Raji (cell line): ENCODE results near the gene CAMK1D.

ENCODE experiments used
- POLR2A ChIP-seq: IDR thresholded peaks from 2 replicates; pipeline ENCODE4 v1.6.1; 2011; ENCODE audit warnings: low read depth, low read length, control low read depth; ENCODE audit not compliant: insufficient read depth

Gene CAMK1D

DNA sequence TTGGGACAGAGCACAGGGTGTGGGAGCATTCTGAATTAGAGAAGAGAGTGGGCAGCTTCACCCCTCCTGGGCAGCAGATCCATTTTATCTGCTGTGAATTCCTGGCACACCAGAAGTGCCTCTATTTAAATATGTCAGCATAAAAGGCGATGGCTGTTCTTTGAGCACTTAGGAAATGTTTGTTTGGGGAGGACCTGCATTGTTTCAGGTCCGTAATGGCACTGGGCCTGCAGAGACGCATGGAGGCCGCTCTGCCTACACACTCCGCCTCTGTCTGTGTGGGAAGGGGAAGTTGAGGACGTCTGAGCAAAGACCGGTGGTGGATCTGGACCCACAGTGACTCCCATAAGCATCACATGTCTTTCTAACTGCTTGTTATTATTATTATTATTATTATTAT is 253.2 kb downstream of the CAMK1D start:
- TF ChIP-seq POLR2A, result no peak

DNA sequence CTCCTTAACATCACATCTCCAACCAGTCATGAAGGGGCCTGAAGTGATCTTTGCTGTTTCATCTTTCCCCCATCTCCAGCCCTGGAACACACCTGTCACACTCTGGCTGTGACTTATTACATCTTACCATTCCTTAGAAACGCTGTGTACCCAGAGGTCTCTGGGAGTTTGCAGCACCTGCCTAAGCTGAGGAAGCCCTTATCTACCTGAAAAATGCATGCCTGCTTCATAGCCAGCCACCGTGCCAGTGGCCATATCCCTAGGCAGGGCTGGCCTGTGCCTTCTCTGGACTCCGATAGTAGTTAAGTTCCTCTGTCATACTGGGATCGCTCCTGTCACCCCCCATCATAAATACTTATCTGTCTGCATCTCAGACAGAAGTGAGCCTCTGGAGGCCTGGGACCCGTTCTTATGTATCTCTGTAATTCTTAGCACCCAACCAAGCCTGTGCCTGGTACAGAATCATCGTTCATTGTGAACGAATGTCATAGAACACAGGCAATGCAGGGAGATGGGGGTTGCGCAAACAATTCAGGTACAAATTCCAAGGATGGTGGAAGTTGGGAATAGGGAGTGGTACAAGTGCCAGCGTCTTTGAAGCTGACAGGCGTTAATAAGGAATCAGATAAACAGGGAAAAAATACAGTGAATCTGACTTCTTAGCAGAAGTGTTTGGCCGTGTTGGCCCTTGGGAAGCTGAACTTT is 254.6 kb downstream of the CAMK1D start:
- no peak for TF ChIP-seq POLR2A

DNA sequence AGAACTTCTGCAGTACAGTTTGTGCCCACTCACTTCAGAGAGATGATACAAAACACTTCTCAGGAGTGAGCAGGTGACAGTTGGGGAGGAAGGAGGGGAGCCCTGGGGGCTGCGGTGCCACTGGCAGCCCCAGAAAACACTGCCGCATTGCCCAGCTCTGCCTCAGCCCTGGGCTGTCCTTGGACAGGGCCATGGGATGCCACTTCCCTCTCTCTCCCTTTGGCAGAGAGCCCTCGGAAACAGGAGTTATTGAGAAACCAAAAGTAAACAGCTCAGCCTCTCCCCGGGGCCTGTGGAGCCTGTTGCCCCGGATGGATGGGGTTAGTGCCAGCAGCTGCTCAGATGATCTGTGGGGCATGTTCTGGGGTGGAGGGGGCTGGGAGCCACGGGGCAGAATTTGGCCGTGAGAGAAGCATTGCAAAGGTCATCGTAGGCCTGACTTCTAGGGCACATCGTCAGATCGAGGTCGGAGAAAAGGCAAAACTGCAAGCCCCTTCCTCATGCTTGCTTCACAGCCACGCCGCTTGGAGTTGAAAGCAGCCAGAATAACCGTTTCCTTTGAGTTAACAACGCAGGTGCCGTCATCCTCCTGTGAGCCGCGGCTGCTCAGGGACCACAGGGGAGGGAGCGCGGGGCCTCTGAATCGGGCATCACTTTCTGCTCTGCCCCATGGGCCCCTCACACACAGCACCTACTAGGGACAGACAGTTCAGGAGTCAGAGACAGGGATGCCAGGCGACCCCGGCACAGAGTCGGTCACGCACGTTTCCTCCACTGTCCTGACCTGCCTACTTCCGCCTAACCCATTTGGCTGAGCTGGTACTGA is 256.4 kb downstream of the CAMK1D start:
- TF ChIP-seq POLR2A, result no peak

DNA sequence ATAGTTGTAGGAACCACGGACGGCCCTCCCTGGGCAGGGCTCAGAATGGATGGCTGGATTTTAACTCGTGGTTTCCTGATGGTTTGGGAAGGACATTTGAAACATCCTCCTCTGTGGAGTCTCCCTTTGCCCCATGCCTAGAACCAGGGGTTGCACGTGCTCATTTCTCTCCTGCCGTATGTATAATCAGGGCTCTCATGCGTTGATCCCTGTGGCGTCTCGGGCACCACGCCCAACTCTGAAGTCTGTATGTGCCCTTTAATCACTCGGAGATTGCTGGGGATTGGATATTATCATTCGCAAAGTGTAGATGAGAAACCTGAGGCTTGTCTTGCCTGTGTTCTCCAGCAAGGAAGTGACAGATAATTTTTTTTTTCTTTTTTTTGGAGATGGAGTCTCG is 257.1 kb downstream of the CAMK1D start:
- no peak for TF ChIP-seq POLR2A

DNA sequence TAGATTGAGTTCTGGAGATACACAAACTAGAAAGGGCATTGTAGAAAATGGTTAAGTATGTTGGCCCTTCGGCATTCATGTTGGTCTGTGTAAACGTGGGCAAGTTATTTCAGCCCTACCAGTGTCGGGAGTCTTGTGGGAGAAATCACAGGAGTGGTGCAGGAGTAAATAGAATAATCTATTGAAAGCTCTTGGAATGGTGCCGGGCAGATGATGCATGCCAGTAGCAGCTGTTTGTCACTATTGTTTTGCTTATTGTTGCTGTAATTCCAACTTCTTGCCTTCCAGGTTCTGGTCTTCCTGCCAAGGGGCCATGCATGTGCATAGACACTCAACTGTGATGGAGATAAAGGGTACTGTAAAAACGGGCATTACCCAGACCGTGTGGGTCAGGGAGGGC is 259.4 kb downstream of the CAMK1D start:
- no peak for TF ChIP-seq POLR2A

DNA sequence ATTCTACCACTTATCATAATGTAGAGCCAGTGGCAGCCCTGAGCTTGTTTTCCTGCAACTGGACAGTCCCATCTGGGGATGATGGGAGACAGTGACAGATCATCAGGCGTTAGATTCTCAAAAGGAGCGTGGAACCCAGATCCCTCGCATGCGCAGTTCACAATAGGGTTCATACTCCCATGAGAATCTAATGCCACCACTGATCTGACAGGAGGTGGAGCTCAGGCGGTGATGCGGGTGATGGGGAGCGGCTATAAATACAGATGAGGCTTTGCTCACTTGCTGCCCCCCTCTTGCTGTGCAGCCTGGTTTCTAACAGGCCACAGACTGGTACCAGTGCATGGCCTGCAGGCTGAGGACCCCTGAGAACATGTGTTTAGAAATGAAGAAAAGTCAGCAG is 260.1 kb downstream of the CAMK1D start:
- TF ChIP-seq POLR2A, result no peak

DNA sequence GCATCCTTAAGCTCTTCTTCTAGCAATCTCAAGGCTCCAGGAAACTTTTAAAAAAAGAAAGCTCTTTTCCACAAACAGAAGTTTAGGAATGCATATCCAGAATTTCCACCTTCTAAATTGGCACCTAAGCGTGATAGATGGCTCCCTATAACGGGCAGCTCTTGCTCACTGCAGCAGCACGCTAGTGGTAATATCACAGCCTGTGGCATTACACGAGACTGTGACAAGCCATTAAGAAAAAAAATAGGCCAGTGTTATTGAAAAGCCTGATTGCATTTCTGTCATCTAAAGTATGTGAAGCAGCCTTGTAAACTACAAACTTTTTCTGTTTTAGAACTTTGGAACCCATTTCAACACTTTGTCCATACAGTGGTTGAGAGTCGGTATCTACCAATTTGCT is 263.8 kb downstream of the CAMK1D start:
- TF ChIP-seq POLR2A, result no peak

DNA sequence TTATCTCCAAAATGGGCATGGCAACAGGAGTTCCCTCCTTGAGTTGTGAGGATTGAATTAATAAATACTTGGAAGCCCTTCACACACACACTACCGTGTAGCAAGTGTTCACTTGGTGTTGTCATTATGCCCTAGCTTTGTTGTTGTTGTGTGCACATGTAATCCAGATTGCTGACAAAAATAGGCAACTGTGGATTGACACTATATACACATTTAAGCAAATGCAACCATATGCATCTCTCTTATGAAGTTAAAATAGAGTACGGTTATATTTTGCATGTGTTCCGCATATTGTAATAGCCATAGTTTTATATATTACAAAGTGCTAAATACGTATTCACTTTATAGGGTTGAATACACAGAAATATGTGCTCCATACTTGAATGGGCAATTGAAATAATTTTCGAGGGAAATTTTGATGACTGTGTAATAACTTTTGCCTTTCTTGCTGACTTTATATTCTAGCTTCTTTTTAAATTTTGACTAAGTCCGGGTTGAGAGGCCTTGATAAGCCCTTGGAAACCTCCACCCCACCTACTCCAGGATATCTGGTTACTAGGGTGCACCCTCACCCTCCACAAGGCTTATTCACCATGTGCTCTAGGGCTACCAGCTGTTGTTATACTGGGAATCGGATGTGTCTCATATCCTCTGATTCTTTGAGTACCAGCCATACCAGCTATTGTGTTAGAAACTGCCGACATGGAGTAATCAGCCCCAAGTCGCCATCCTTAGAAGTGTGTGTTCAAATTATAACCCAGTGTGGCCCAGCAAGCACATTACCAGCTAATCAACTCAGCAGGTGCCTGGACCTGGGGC is 265.0 kb downstream of the CAMK1D start:
- no peak for TF ChIP-seq POLR2A

DNA sequence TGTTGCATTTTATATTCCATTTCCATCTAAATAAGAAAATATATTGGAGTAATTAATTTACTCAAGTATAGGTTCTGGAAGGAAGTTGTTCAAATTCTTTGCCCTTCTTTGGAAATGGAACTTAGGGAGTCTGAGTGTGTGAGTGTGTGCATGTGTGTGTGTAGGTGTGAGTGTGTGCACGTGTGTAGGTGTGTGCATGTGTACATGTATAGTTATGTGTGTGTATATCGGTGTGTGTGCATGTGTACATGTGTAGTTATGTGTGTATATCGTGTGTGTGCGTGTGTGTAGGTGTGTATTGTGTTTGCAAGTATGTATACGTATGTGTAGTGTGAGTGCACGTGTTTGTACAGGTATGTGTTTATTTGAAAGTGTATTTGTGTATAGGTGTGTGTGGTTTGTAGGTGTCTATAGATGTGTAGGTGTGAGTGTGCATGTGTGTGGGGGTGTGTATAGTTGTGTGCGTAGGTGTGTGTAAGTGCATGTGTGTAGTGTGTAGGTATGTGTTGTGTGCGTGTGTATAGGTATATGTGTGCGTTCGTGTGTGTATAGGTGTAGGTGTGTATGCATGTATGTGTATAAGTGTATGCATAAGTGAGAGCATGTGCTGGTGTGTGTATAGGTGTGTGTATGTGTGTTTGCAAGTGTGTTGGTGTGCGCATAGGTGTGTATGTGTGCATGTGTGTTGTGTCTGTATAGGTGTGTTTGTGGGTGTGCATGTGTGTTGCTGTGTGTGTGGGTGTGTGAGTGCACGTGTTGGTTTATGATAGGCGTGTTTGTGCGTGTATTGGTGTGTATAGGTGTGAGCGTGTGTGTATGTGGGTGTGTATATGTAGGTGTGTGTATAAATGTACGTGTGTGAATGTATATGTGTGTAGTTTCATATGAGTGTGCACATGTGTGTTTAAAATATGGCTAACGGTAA is 266.2 kb downstream of the CAMK1D start:
- no peak for TF ChIP-seq POLR2A

DNA sequence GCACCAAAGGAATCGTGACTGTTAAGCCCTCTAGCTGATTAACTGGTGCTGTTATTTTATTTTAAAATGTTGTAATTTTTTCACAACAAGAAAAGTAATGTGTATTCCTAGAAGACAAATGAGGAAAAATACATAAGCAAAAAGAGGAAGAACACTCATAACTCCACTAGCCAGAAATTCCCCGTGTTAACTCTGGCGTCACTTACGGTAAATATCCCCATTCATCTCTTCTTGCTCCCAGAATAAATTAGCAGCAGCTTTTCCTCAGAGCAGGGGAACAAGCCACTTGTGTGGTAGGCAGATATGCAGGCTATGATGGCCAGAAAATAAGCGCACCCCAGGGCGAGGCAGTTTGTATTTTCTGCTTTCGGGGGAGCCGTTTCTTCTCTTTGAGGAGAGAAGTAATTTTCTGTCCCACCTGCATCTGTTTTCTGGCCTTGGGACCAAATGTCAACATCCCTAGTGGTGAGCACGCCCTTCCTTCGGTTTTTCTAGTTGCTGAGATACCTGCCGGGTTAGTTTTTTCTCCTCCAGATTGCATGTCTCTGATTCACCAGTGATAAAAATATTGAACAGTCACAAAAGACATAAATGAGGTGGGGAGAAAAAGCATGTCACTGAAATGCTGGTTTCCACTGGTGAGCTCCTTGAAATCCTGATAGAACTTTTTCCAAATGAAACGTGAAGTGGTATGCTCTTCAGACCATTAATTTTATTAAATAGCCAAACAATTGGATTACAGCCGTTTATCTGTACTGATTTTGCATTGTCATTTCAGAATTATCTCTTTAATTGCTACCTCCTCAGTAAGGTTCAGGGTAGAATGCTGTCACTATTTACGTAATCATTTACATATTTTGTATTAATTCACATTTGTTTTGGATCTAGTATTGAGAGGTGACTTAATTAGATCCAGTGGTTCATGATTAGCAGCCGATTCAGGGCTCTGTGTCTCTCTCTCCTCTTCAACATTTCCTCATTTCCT is 268.1 kb downstream of the CAMK1D start:
- no peak for TF ChIP-seq POLR2A

DNA sequence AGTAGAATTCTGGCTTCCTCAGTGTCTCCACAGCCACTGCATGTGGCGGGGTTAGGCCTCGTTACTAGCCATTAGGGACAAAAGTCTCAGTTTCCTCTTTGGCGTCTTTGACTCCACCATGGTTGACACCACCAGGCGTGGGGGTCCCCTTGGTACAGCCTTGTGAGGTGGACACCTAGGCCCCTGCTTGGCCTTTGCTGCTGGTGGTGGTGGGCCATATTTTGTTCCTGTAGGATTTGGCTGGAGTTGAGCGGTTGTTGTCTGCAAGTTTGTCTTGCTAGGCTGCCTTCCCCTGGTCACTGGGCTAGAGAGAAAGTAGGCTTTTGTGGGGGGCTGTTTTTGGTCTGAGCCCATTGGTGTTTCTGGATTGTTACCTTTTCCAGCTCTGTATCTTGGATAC is 272.7 kb downstream of the CAMK1D start:
- no peak for TF ChIP-seq POLR2A

DNA sequence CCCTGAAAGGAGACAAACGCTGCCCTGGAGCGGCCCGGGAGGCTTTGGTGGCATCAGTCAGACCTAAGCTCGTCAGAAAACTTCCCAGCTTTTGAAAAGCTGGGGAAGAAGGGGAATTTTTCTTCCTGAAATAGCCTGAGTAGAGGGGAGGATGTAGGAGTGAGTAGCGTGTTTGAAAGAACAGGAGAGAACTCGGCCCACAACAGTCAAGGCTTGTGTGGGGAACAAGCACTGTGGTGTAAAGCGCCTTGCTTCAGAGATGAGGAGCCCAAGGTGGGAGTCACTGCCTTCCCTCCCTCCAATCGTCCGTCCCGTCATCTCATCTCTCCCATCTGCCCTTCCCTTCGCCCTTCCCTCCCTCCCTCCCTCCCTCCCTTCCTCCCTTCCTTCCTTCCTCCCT is 273.3 kb downstream of the CAMK1D start:
- no peak for TF ChIP-seq POLR2A

DNA sequence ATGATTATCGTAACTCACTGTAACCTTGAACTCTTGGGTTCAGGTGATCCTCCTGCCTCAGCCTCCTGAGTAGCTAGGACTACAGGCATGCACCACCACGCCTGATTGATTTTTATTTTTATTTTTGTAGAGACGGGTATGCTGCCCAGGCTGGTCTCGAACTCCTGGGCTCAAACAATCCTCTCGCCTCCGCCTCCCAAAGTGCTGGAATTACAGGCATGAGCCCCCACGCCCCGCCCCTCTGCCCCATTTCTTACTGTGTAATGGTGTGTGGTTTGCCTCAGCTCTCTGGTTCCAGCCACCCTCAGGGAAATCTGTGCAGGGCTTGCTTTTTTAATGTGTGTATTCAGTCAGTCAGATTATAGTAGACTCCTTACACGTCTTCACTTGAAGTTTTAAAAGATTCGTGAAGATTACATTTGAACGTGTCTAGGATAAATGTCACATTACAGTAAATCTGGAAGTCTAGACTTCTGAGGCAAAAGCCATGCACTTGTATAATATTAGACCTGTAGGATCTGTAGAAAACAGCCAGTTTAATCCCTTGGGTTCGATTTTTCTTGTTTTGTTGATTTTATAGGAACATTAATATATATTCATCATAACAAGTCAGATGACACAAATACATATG is 276.2 kb downstream of the CAMK1D start:
- no peak for TF ChIP-seq POLR2A
